DMS153 treated with DMSO at 0.1 percent for 48 hours (cell line): ENCODE measurements around the gene RBMS3.
"Not testable (repeated sequence)": the region's sequence is repeated elsewhere in the genome, so short reads cannot be mapped to it uniquely, and the experiment has no call there.

Experiments
- DNase-seq: peaks from one replicate; lab custom pipeline; 2025; ENCODE audit not compliant: unreplicated experiment; lab: John Stamatoyannopoulos, UW

Gene RBMS3

DNA sequence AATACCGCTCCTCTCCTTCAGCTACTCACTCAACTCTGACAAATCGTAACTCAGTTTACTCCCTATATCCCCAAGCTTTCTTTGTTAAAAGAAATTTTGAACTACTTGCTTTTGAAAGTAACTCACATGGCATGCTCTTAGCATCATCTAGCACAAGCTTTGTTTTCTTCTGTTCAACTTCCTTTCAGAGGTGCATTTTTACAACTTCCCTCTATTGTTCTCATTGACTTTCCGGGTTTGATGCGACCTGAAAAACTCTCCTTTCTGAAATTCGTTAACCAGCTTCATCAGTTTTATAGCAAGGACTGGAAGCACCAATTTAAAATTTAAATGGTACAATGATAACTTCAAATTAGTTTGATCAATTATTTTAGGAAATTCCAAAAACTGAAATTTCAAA, 696.0 kb downstream of the RBMS3 start:
- no peak for DNase-seq

DNA sequence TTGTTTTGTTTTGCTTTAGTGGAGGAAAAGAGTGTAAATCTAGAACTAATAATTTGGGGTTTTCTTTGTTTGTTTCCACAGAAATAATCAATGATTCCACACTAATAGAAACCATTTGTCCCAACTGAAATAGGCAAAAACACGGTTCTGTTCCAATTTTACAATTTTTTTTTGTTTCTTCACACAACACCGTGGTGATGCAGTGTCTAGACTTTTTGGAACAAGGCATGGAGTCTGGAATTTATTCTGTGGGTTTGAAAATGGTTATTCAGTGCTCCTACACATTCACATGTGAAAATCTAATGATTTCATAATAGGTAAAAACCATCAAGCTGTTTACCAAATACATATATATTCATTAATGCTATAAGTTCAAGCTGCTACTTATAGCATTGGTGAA, 696.5 kb downstream of the RBMS3 start:
- DNase-seq = no peak

DNA sequence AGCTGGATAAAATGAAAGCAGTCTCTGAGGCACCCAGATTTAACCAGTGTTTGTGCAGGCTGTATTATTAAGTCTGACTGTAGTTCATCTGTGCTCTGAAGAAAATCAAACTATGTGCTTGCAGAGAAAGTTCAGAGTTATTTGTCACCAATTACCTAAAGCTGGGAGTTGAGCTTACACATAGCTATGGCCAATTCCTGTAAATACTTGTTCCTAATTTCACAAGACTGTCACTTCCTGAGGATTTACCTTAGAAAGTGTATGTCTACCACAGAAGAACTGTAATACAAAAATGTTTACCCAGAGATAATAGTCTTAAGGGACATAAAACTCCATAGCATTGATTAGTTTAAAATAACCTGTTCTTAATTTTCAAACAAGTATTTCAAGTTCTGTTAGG, 697.2 kb downstream of the RBMS3 start:
- no peak for DNase-seq

DNA sequence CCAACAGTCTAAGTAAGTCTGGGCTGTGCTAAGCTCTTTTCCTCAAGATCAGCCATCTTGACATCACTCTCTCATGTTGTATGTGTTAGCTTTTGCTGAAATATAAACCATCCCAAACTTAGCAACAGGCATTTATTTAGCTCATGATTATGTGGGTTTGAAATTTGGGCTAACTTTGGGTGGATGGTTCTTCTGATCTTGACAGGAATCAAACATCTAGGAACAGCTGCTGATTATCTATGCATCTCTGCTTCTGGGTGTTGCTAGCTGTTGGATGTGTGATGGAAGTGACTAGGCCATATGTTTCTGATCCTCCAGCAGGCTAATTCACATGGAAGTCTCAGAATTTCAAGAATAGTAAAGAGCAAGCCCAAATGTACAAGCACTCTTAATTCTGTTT, 710.3 kb downstream of the RBMS3 start:
- no peak for DNase-seq

GRCh38 chr3:30002797-30003196, 721.9 kb downstream of the RBMS3 start:
- no peak for DNase-seq

DNA sequence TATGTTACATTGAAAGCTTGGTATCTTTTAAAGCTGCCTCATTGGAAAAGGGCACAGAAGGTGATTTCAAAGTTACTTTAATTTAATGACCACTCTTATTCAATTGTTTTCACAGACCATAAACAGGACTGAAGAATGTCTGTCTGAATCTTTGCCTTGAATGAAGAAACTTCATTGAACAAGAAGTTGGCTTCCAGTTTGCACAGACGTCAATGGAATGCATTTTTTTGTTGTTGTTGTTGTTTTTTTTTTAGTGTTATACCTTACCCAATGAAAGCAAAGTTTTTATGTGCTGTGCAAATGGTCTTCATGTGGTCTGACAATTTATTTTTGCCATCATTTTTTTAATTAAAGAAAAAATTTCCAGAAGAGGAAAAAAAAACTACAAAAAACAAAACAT, 722.9 kb downstream of the RBMS3 start:
- DNase-seq = no peak

DNA sequence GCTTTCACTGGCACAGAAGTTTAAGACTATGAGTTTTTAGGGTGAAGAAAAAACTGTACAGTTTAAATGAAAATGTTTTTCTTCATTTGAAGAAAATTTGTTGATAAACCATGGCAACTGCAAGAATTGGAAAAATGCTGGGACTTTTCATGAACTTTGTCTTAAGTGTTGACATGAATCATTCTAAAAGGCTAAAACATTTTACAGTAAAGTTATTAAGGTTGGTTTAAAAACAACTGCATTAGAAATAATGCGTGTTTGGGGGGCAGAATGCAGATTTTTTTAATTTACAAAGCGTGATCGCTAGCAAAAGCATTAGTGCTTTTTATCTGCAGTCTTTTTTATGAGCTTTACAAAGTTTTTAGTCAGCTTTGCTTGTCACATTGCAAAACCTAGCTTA, 723.6 kb downstream of the RBMS3 start:
- DNase-seq = no peak

- no peak for DNase-seq
Observed at GRCh38 chr3:30006111-30006510, 725.2 kb downstream of the RBMS3 start.

DNA sequence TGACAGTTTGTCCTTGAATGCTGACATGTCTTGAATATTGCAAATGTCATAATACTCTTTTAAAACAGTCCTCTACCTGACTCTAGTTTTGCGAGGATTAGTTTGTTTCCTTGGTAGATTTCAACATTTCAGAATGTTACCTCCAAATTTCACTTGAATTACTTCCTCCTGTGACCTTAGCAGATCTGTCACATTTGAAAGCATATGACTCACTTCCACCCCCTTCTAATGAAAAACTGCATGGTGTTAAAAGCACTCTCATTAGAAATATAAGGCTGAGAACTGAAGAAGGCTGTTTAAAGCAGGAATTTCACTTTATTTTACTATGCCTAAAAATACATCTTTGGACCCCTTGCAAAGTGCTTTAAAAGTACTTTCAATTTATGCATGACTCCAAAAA, 726.8 kb downstream of the RBMS3 start:
- no peak for DNase-seq

DNA sequence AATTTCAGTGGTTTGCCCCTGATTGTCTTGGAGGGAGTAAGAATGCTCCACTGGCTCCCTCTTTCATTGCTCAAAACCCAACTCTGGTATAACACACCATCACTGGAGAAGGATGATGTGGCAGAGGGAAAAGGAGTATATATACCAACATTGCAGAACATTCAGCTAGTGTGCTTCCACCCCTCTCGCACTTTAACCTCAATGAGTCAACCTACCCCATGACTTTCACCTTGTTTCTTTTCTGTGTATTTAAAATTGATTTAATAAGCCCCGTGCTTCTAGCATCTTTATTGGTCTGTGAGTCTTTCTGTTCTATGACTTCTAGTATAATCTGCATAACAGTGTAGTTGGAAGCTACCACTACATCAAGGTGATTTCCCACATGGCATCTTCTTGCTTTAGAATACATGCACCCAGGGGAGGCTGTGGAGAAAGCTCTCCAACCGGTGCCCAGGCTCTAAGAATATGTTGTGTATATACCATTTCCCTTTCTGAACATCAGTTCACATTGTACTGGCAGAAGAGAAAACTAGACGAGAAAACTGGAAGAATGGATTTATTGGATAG, 730.4 kb downstream of the RBMS3 start:
- DNase-seq = no peak

DNA sequence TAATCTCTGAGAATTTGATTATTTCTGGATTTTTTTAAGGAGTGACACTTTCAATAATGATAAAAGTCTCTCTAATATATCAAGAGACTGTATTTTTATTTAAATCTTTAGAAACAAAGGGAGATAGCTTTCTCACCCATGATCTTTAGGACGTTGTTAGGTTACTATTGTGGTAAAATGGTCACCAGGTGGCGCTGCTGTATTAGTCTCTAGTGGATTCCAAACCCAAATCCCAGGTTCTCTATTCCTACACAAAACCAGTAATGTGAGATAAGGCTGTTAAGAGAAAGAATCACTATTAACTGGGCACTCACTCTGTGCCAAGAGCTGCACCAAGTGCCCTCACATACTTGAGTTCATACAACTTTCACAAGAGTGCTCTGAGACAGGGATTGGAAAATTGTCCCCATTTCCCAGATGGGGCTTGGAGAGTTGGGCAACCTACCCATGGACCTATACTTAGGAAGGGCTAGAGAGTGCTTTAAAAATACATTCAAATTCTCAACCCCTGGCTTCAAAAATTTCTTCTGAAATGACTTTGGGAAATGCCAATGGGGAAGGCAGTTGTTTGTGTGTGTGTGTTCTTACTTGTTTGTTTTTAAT, 732.2 kb downstream of the RBMS3 start:
- peak; percentile 4 for DNase-seq

- no peak for DNase-seq
Observed at GRCh38 chr3:30017901-30018300, 737.0 kb downstream of the RBMS3 start.

- no peak for DNase-seq
Observed at GRCh38 chr3:30020380-30020779, 739.5 kb downstream of the RBMS3 start.

DNA sequence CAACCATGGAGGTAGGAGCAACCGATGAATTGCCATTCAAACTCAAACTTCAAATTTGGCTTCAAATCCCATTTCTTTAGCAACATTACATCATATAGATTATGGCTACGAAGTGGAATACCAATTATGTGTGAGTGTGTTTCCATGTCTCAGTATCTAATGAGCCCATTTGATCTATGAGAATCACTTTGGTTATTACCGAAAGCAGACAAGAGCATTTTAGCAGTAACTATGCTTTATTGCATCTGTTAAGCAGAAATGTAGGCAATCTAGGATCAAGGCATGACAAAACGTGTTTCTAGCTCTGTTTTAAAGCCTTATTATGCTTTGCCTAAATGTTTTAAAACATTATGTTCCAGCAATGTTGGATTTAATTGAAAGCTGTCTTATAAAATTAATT, 743.6 kb downstream of the RBMS3 start:
- DNase-seq = no peak

DNA sequence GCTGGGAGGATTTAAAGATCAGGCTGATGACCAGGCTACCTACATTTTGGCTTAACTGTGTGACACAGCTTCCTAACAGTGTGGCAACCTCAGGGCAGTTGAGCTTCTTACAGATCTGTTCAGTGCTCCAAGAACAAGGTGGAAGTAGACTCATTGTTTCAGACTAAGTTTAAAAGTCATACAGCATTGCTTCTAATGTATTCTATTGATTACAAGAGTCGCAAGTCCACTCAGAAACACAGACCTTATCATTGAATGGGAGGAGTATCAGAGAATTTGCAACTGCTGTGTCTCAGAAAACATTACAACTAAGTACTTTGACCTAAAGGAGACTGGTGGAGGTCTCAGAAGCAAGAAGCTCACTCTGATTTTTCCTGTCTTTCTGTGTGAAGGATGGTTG, 746.0 kb downstream of the RBMS3 start:
- DNase-seq = no peak

DNA sequence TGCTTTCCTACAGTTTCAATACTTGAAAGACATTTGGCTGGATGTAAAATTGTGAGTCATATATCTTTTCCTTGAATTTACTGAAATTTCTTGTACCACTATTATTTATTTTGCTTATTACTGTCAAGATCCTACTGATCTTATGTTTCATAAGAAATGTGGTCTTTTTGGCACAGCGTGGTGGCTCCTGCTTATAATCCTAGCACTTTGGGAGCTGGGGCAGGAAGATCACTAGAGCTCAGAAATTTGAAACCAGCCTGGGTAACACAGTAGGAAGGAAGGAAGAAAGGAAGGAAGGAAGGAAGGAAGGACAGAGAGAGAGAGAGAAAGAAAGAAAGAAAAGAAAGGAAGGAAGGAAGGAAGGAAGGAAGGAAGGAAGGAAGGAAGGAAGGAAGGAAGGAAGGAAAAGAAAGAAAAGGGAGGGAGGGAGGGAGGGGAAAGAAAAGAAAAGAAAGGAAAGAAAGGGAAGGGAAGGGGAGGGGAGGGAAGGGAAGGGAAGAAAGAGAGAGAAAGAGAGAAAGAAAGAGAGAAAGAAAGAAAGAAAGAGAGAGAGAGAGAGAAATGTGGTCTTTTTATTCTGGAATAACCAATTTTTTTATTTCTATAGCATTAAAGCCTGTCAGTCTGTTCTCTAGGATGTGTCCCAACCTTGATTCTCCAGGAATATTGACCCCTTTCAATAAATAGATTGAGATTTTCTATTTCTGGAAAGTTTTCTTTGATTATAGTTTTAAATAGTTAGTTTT, 753.5 kb downstream of the RBMS3 start:
- no peak for DNase-seq

DNA sequence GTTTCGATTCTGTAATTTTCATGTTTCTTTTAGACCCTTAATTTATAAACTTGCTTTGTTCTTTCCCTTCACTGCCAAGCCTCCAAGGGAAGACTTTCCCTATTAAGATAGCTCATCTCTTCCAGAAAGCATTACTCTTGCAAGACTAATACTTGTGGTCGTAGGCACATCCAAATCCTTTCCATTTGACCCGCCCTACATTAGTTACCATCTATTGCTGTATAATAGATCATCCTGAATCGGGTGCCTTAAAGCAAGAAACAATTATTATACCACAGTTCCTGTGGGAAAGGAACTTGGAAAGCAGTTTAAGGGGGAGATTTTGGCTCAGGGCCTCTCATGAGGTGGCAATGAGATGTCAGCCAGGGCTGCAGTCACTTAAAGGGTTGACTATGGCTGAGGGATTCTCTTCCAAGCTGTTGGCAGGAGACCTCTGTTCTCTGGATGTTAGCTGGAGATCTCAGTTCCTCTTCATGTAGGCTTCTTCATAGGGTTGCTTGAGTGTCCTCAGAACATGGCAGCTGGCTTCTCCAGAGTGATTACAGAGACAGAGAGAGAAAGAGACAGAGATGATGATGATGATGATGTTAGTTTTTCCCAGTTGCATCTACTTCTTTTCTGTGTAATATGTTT, 755.2 kb downstream of the RBMS3 start:
- no peak for DNase-seq

DNA sequence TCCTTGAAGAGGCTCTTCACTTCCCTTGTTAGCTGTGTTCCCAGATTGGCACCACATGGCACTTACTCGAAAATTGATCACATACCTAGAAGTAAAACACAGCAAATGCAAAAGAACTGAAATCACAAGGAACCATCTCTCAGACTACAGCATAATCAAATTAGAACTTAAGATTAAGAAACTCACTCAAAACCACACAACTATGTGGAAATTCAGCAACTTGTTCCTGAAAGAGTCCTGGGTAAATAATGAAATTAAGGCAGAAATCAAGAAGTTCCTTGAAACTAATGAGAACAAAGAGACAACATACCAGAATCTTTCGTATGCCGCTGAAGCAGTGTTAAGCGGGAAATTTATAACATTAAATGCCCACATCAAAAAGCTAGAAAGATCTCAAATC, 759.3 kb downstream of the RBMS3 start:
- no peak for DNase-seq

- not testable (repeated sequence) for DNase-seq
Observed at GRCh38 chr3:30041481-30041880, 760.6 kb downstream of the RBMS3 start.

- DNase-seq = peak; percentile 17
Observed at GRCh38 chr3:30042274-30042859, 761.5 kb downstream of the RBMS3 start.

- no peak for DNase-seq
Observed at GRCh38 chr3:30042916-30043555, 762.2 kb downstream of the RBMS3 start.
